ENCODE results near the gene THRB.

DNA sequence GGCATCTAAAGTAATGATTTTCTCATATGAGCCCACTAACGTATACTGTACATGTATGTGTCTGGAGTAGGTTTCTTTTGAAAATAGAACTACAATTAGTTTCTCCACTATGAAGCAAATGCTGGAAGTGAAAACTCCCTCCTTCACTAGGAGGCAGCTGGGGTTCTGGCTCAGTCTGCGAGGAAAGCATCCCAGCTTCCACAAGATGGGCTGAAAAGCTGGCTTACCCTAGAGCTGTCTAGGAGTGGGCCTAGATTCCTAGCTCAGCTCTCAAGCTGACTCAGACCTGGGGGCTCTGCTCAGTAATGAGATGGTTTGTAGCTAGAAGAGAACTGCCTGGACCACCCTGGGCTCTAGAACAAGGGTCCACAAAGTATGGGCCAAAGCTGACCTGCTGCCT lies 268.3 kb downstream of the THRB start:
- TF ChIP-seq, protein P1, sequence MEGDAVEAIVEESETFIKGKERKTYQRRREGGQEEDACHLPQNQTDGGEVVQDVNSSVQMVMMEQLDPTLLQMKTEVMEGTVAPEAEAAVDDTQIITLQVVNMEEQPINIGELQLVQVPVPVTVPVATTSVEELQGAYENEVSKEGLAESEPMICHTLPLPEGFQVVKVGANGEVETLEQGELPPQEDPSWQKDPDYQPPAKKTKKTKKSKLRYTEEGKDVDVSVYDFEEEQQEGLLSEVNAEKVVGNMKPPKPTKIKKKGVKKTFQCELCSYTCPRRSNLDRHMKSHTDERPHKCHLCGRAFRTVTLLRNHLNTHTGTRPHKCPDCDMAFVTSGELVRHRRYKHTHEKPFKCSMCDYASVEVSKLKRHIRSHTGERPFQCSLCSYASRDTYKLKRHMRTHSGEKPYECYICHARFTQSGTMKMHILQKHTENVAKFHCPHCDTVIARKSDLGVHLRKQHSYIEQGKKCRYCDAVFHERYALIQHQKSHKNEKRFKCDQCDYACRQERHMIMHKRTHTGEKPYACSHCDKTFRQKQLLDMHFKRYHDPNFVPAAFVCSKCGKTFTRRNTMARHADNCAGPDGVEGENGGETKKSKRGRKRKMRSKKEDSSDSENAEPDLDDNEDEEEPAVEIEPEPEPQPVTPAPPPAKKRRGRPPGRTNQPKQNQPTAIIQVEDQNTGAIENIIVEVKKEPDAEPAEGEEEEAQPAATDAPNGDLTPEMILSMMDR (IDR thresholded peaks at IDR 0.05) = no peak
- TF ChIP-seq POLR2A (IDR thresholded peaks at IDR 0.05) (no peak), EP300 (IDR thresholded peaks at IDR 0.05) (no peak)
